ENCODE results near the gene RPL32.

Gene RPL32

GRCh38 chr3:12832350-12833221 lies 8.8 kb downstream of the RPL32 start:
- no peak for DNase-seq (ENCODE audit: low read depth)

- DNase-seq (ENCODE audit: low read depth) = no peak
Observed at GRCh38 chr3:12831301-12831866, 10.0 kb downstream of the RPL32 start.

- no peak for DNase-seq (ENCODE audit: low read depth)
Observed at GRCh38 chr3:12830785-12831156, 10.6 kb downstream of the RPL32 start.

GRCh38 chr3:12829886-12830784 lies 11.2 kb downstream of the RPL32 start:
- no peak for DNase-seq (ENCODE audit: low read depth)

GRCh38 chr3:12829404-12829803 lies 12.0 kb downstream of the RPL32 start:
- no peak for DNase-seq (ENCODE audit: low read depth)

- peak; percentile 45 for DNase-seq (ENCODE audit: low read depth)
Observed at GRCh38 chr3:12828751-12829150, 12.6 kb downstream of the RPL32 start.

GRCh38 chr3:12825156-12825555 lies 16.2 kb downstream of the RPL32 start:
- DNase-seq (ENCODE audit: low read depth) = no peak

- DNase-seq (ENCODE audit: low read depth) = no peak
Observed at GRCh38 chr3:12824299-12824698, 17.1 kb downstream of the RPL32 start.

- DNase-seq (ENCODE audit: low read depth) = peak; percentile 48
Observed at GRCh38 chr3:12822725-12823373, 18.5 kb downstream of the RPL32 start.

- DNase-seq (ENCODE audit: low read depth) = no peak
Observed at GRCh38 chr3:12818773-12819172, 22.6 kb downstream of the RPL32 start.

- no peak for DNase-seq (ENCODE audit: low read depth)
Observed at GRCh38 chr3:12818273-12818672, 23.1 kb downstream of the RPL32 start.

GRCh38 chr3:12817343-12817710 lies 24.0 kb downstream of the RPL32 start:
- no peak for DNase-seq (ENCODE audit: low read depth)

GRCh38 chr3:12816521-12817342 lies 24.6 kb downstream of the RPL32 start:
- no peak for DNase-seq (ENCODE audit: low read depth)

- DNase-seq (ENCODE audit: low read depth) = no peak
Observed at GRCh38 chr3:12815719-12816118, 25.6 kb downstream of the RPL32 start.

- DNase-seq (ENCODE audit: low read depth) = no peak
Observed at GRCh38 chr3:12815078-12815477, 26.3 kb downstream of the RPL32 start.

GRCh38 chr3:12813967-12814366 lies 27.4 kb downstream of the RPL32 start:
- DNase-seq (ENCODE audit: low read depth) = no peak

- DNase-seq (ENCODE audit: low read depth) = no peak
Observed at GRCh38 chr3:12812812-12813211, 28.6 kb downstream of the RPL32 start.

GRCh38 chr3:12810961-12811360 lies 30.4 kb downstream of the RPL32 start:
- DNase-seq (ENCODE audit: low read depth) = no peak

- peak; percentile 93 for DNase-seq (ENCODE audit: low read depth)
Observed at GRCh38 chr3:12810013-12810780, 31.2 kb downstream of the RPL32 start.

- no peak for DNase-seq (ENCODE audit: low read depth)
Observed at GRCh38 chr3:12809435-12809834, 31.9 kb downstream of the RPL32 start.

GRCh38 chr3:12809001-12809400 lies 32.4 kb downstream of the RPL32 start:
- no peak for DNase-seq (ENCODE audit: low read depth)
